IgD-negative memory B cell (primary cell): ENCODE data around the gene TNPO3. TPM values are rescaled to one million over a fixed set of nuclear protein-coding genes. Genes with fewer than 3 reads are reported as not detected.
"Not testable (repeated sequence)": the region's sequence is repeated elsewhere in the genome, so short reads cannot be mapped to it uniquely, and the experiment has no call there.

Source experiments
- H3K27ac Mint-ChIP-seq, 3 donors: one replicate each; pipeline ENCODE4 v1.8.0; 2020 to 2022; ENCODE audit warnings: mild to moderate bottlenecking in 3 of 3, mixed read lengths in 3 of 3, moderate library complexity in 1 of 3
- H3K27me3 Mint-ChIP-seq: one replicate; pipeline ENCODE4 v1.8.0; 2021; ENCODE audit warnings: mixed read lengths
- H3K36me3 Mint-ChIP-seq: one replicate; pipeline ENCODE4 v1.8.0; 2020; ENCODE audit warnings: mild to moderate bottlenecking, mixed read lengths
- H3K4me1 Mint-ChIP-seq, 3 donors: one replicate each; pipeline ENCODE4 v1.8.0; 2020 to 2022; ENCODE audit warnings: mixed read lengths in 3 of 3, mild to moderate bottlenecking in 1 of 3
- H3K4me3 Mint-ChIP-seq, 4 donors: one replicate each; pipeline ENCODE4 v1.8.0; 2020 to 2022; ENCODE audit warnings: mild to moderate bottlenecking in 4 of 4, mixed read lengths in 4 of 4, moderate library complexity in 3 of 4
- H3K9me3 Mint-ChIP-seq, 3 donors: one replicate each; pipeline ENCODE4 v1.8.0; 2020 to 2021; ENCODE audit warnings: mixed read lengths in 3 of 3, mild to moderate bottlenecking in 1 of 3
- polyA plus RNA-seq: library from polyadenylated mRNA; unstranded; fragments of 300-500 nt; fragmentation: Illumina TruSeq; gene quantifications from one replicate; pipeline ENCODE4 v1.2.3, GENCODE V29; 2021

Gene TNPO3
- polyA plus RNA-seq, 1 donor from 2014 or later = 36.7 TPM

- H3K9me3 Mint-ChIP-seq = no peaks in the 10 kb centered on the region
- H3K27me3 Mint-ChIP-seq = peaks cover 5% of the 10 kb centered on the region
- no peak overlapping the region for H3K4me3 Mint-ChIP-seq
- H3K36me3 Mint-ChIP-seq = no peaks in the 10 kb centered on the region
- H3K4me1 Mint-ChIP-seq = peaks cover 0 to 2% (median 0%) of the 10 kb centered on the region in 3 donors
- H3K27ac Mint-ChIP-seq = no peak overlapping the region
Observed at GRCh38 chr7:129078455-129078854, 23.5 kb upstream of the TNPO3 start.

GRCh38 chr7:129076886-129077285 lies 22.0 kb upstream of the TNPO3 start:
- Mint-ChIP-seq H3K27ac (no peak overlapping the region), H3K36me3 (no peaks in the 10 kb centered on the region), H3K4me1 (peaks cover 0 to 6% (median 5%) of the 10 kb centered on the region in 3 donors), H3K9me3 (no peaks in the 10 kb centered on the region), H3K27me3 (peaks cover 5% of the 10 kb centered on the region), H3K4me3 (no peak overlapping the region)

- Mint-ChIP-seq H3K27me3 (peaks cover 5% of the 10 kb centered on the region), H3K9me3 (no peaks in the 10 kb centered on the region), H3K27ac (no peak overlapping the region), H3K36me3 (peaks cover 1% of the 10 kb centered on the region), H3K4me3 (no peak overlapping the region), H3K4me1 (peaks cover 0 to 6% (median 5%) of the 10 kb centered on the region in 3 donors)
Observed at GRCh38 chr7:129074994-129075393, 20.1 kb upstream of the TNPO3 start.

- peaks cover 1% of the 10 kb centered on the region for H3K36me3 Mint-ChIP-seq
- H3K27me3 Mint-ChIP-seq = peaks cover 7% of the 10 kb centered on the region
- no peaks in the 10 kb centered on the region for H3K9me3 Mint-ChIP-seq
- H3K4me1 Mint-ChIP-seq = peaks cover 0 to 8% (median 5%) of the 10 kb centered on the region in 3 donors
- H3K27ac Mint-ChIP-seq = no peak overlapping the region
- H3K4me3 Mint-ChIP-seq = no peak overlapping the region
Observed at GRCh38 chr7:129074361-129074871, 19.5 kb upstream of the TNPO3 start.

- no peak overlapping the region for H3K27ac Mint-ChIP-seq
- H3K4me1 Mint-ChIP-seq = peaks cover 0 to 8% (median 5%) of the 10 kb centered on the region in 3 donors
- H3K9me3 Mint-ChIP-seq = no peaks in the 10 kb centered on the region
- peaks cover 10% of the 10 kb centered on the region for H3K27me3 Mint-ChIP-seq
- peaks cover 1% of the 10 kb centered on the region for H3K36me3 Mint-ChIP-seq
- H3K4me3 Mint-ChIP-seq = no peak overlapping the region
Observed at GRCh38 chr7:129073738-129074137, 18.8 kb upstream of the TNPO3 start.

- Mint-ChIP-seq H3K4me1 (peaks cover 0 to 8% (median 5%) of the 10 kb centered on the region in 3 donors), H3K36me3 (peaks cover 1% of the 10 kb centered on the region), H3K27ac (no peak overlapping the region), H3K27me3 (peaks cover 10% of the 10 kb centered on the region), H3K4me3 (no peak overlapping the region), H3K9me3 (no peaks in the 10 kb centered on the region)
Observed at GRCh38 chr7:129073204-129073603, 18.3 kb upstream of the TNPO3 start.

- Mint-ChIP-seq H3K4me1 (peaks cover 0 to 8% (median 5%) of the 10 kb centered on the region in 3 donors), H3K36me3 (peaks cover 1% of the 10 kb centered on the region), H3K4me3 (no peak overlapping the region), H3K27ac (no peak overlapping the region), H3K9me3 (no peaks in the 10 kb centered on the region), H3K27me3 (peaks cover 10% of the 10 kb centered on the region)
Observed at GRCh38 chr7:129072479-129073011, 17.6 kb upstream of the TNPO3 start.

- no peak overlapping the region for H3K4me3 Mint-ChIP-seq
- H3K27ac Mint-ChIP-seq = peak overlapping the region in 1 of 3 donors; percentile 14
- peaks cover 1% of the 10 kb centered on the region for H3K36me3 Mint-ChIP-seq
- peaks cover 9% of the 10 kb centered on the region for H3K27me3 Mint-ChIP-seq
- H3K9me3 Mint-ChIP-seq = no peaks in the 10 kb centered on the region
- H3K4me1 Mint-ChIP-seq = peaks cover 6 to 14% (median 8%) of the 10 kb centered on the region in 3 donors
Observed at GRCh38 chr7:129069021-129069420, 14.1 kb upstream of the TNPO3 start.

GRCh38 chr7:129067943-129068548 lies 13.1 kb upstream of the TNPO3 start:
- Mint-ChIP-seq H3K4me3 (no peak overlapping the region), H3K36me3 (peaks cover 1% of the 10 kb centered on the region), H3K27me3 (peaks cover 9% of the 10 kb centered on the region), H3K9me3 (no peaks in the 10 kb centered on the region), H3K4me1 (peaks cover 6 to 14% (median 6%) of the 10 kb centered on the region in 3 donors), H3K27ac (no peak overlapping the region)

GRCh38 chr7:129067132-129067561 lies 12.2 kb upstream of the TNPO3 start:
- H3K4me1 Mint-ChIP-seq = peaks cover 3 to 11% (median 6%) of the 10 kb centered on the region in 3 donors
- H3K36me3 Mint-ChIP-seq, H3K4me3 Mint-ChIP-seq, H3K9me3 Mint-ChIP-seq, H3K27ac Mint-ChIP-seq, H3K27me3 Mint-ChIP-seq: not testable (repeated sequence)

- peaks cover 3% of the 10 kb centered on the region for H3K36me3 Mint-ChIP-seq
- no peaks in the 10 kb centered on the region for H3K9me3 Mint-ChIP-seq
- peaks cover 3 to 11% (median 6%) of the 10 kb centered on the region in 3 donors for H3K4me1 Mint-ChIP-seq
- H3K27me3 Mint-ChIP-seq = peaks cover 9% of the 10 kb centered on the region
- H3K27ac Mint-ChIP-seq = no peak overlapping the region
- H3K4me3 Mint-ChIP-seq = no peak overlapping the region
Observed at GRCh38 chr7:129066290-129067131, 11.6 kb upstream of the TNPO3 start.

- Mint-ChIP-seq H3K9me3 (no peaks in the 10 kb centered on the region), H3K4me3 (peak overlapping the region; percentile 96 to 100 (median 99)), H3K36me3 (no peaks in the 10 kb centered on the region), H3K27ac (peak overlapping the region; percentile 95 to 100 (median 99)), H3K4me1 (peaks cover 12 to 18% (median 15%) of the 10 kb centered on the region in 3 donors), H3K27me3 (no peaks in the 10 kb centered on the region)
Observed at GRCh38 chr7:129055861-129056464, 1.1 kb upstream of the TNPO3 start.

GRCh38 chr7:129055294-129055816 lies 444 bp upstream of the TNPO3 start:
- Mint-ChIP-seq H3K36me3 (no peaks in the 10 kb centered on the region), H3K4me3 (peak overlapping the region; percentile 96 to 100 (median 99)), H3K9me3 (no peaks in the 10 kb centered on the region), H3K27me3 (no peaks in the 10 kb centered on the region), H3K4me1 (peaks cover 16 to 24% (median 21%) of the 10 kb centered on the region in 3 donors), H3K27ac (peak overlapping the region; percentile 95 to 100 (median 99))

- no peaks in the 10 kb centered on the region for H3K27me3 Mint-ChIP-seq
- peaks cover 24 to 32% (median 30%) of the 10 kb centered on the region in 3 donors for H3K4me1 Mint-ChIP-seq
- H3K36me3 Mint-ChIP-seq = peaks cover 5% of the 10 kb centered on the region
- H3K9me3 Mint-ChIP-seq = no peaks in the 10 kb centered on the region
- peak overlapping the region; percentile 95 to 100 (median 99) for H3K27ac Mint-ChIP-seq
- peak overlapping the region; percentile 96 to 100 (median 99) for H3K4me3 Mint-ChIP-seq
Observed at GRCh38 chr7:129053938-129054437, 923 bp downstream of the TNPO3 start.
